LNCaP clone FGC (cell line): ENCODE measurements around the gene CFAP53.

ENCODE experiments used
- DNase-seq: peaks from one replicate; pipeline ENCODE4 v3.0.0-alpha.2; 2011; ENCODE audit warnings: low read depth
- H3K4me3 ChIP-seq: 2 replicates; pipeline ENCODE4 v1.5.1; 2011; ENCODE audit warnings: mild to moderate bottlenecking, low read depth, low read length, control low read depth
- CTCF ChIP-seq: IDR thresholded peaks from 2 replicates; pipeline ENCODE4 v1.5.1; 2012; ENCODE audit warnings: mild to moderate bottlenecking; ENCODE audit not compliant: control insufficient read depth, insufficient read depth; ENCODE audit errors: extremely low read depth

The CFAP53 gene

GRCh38 chr18:50182511-50182910 is 83.8 kb downstream of the CFAP53 start:
- TF ChIP-seq CTCF = no peak
- no peak overlapping the region for H3K4me3 ChIP-seq
- no peak for DNase-seq

- no peak overlapping the region for H3K4me3 ChIP-seq
- TF ChIP-seq CTCF = no peak
- DNase-seq = no peak
Observed at GRCh38 chr18:50181590-50181989, 84.7 kb downstream of the CFAP53 start.

GRCh38 chr18:50179465-50179864 is 86.8 kb downstream of the CFAP53 start:
- H3K4me3 ChIP-seq = no peak overlapping the region
- DNase-seq = no peak
- TF ChIP-seq CTCF = no peak

- no peak for TF ChIP-seq CTCF
- no peak overlapping the region for H3K4me3 ChIP-seq
- DNase-seq = no peak
Observed at GRCh38 chr18:50177294-50177992, 88.9 kb downstream of the CFAP53 start.
